D341Med (cell line): ENCODE data around the gene PGRMC1.
"Not testable (repeated sequence)": the region's sequence is repeated elsewhere in the genome, so short reads cannot be mapped to it uniquely, and the experiment has no call there.

Experiments
- DNase-seq: peaks from one replicate; pipeline ENCODE4 v3.0.0; 2012; ENCODE audit warnings: low spot score

The PGRMC1 gene

GRCh38 chrX:119235051-119235511 is 1.0 kb upstream of the PGRMC1 start:
- no peak for DNase-seq

GRCh38 chrX:119236623-119237561 is 807 bp downstream of the PGRMC1 start:
- DNase-seq: peak; percentile 54

- DNase-seq: no peak
Observed at GRCh38 chrX:119237562-119237942, 1.5 kb downstream of the PGRMC1 start.

- DNase-seq: no peak
Observed at GRCh38 chrX:119238557-119238956, 2.5 kb downstream of the PGRMC1 start.

- no peak for DNase-seq
Observed at GRCh38 chrX:119240356-119240755, 4.3 kb downstream of the PGRMC1 start.

GRCh38 chrX:119247702-119248101 is 11.6 kb downstream of the PGRMC1 start:
- no peak for DNase-seq

GRCh38 chrX:119249891-119250290 is 13.8 kb downstream of the PGRMC1 start:
- no peak for DNase-seq

- DNase-seq: no peak
Observed at GRCh38 chrX:119251386-119251785, 15.3 kb downstream of the PGRMC1 start.

GRCh38 chrX:119252716-119253115 is 16.6 kb downstream of the PGRMC1 start:
- no peak for DNase-seq

GRCh38 chrX:119266364-119266995 is 30.4 kb downstream of the PGRMC1 start:
- peak; percentile 50 for DNase-seq

- DNase-seq: not testable (repeated sequence)
Observed at GRCh38 chrX:119267115-119267514, 31.0 kb downstream of the PGRMC1 start.

- DNase-seq: no peak
Observed at GRCh38 chrX:119272882-119273419, 36.9 kb downstream of the PGRMC1 start.

GRCh38 chrX:119273420-119274192 is 37.5 kb downstream of the PGRMC1 start:
- DNase-seq: no peak

- DNase-seq: not testable (repeated sequence)
Observed at GRCh38 chrX:119282347-119282746, 46.3 kb downstream of the PGRMC1 start.

- DNase-seq: no peak
Observed at GRCh38 chrX:119288890-119289393, 52.9 kb downstream of the PGRMC1 start.

GRCh38 chrX:119290476-119290875 is 54.4 kb downstream of the PGRMC1 start:
- DNase-seq: no peak

- DNase-seq: not testable (repeated sequence)
Observed at GRCh38 chrX:119291246-119291645, 55.2 kb downstream of the PGRMC1 start.

- DNase-seq: no peak
Observed at GRCh38 chrX:119292445-119292844, 56.4 kb downstream of the PGRMC1 start.
